Liver (tissue), 3 donors: Measurements from ENCODE around the gene SLC66A2.

Experiments used
- ATF3 ChIP-seq: IDR thresholded peaks from 2 replicates; pipeline ENCODE4 v1.6.1; 2016; ENCODE audit warnings: antibody characterized with exemption
- CTCF ChIP-seq: fragments of 150-350 bp; IDR thresholded peaks from 2 replicates; pipeline ENCODE4 v1.5.1; 2017; ENCODE audit warnings: improper control_type of control experiment, low read depth, low read length; ENCODE audit not compliant: missing input control
- EGR1 ChIP-seq, 2 donors: IDR thresholded peaks; 2 replicates each; pipeline ENCODE4 v1.6.1; 2016 to 2018; ENCODE audit warnings: antibody characterized with exemption in 2 of 2, low read depth in 2 of 2
- GABPA ChIP-seq, 2 donors: IDR thresholded peaks in 1 of 2; conservative IDR thresholded peaks in 1 of 2; 2 replicates each; pipeline ENCODE4 v1.6.1; 2016; ENCODE audit warnings: antibody characterized with exemption in 2 of 2, mild to moderate bottlenecking in 1 of 2, moderate library complexity in 1 of 2
- HNF4G ChIP-seq: IDR thresholded peaks from 2 replicates; pipeline ENCODE4 v1.6.1; 2016; ENCODE audit warnings: antibody characterized with exemption
- JUND ChIP-seq, 2 donors: IDR thresholded peaks; 2 replicates each; pipeline ENCODE4 v1.6.1; 2016; ENCODE audit warnings: antibody characterized with exemption in 2 of 2
- RAD21 ChIP-seq, 2 donors: IDR thresholded peaks; 2 replicates each; pipeline ENCODE4 v1.6.1; 2016; ENCODE audit warnings: antibody characterized with exemption in 2 of 2, mild to moderate bottlenecking in 2 of 2
- REST ChIP-seq: IDR thresholded peaks from 2 replicates; pipeline ENCODE4 v1.6.1; 2016; ENCODE audit warnings: antibody characterized with exemption, mild to moderate bottlenecking
- SP1 ChIP-seq: IDR thresholded peaks from 2 replicates; pipeline ENCODE4 v1.6.1; 2018; ENCODE audit warnings: antibody characterized with exemption, mild to moderate bottlenecking
- TAF1 ChIP-seq: conservative IDR thresholded peaks from 2 replicates; pipeline ENCODE4 v1.6.1; 2016; ENCODE audit warnings: antibody characterized with exemption, mild to moderate bottlenecking
- YY1 ChIP-seq: IDR thresholded peaks from 2 replicates; pipeline ENCODE4 v1.6.1; 2016; ENCODE audit warnings: antibody characterized with exemption, mild to moderate bottlenecking
- donor health status: healthy.
- donor health status: healthy.

- TF ChIP-seq CTCF = no peak
- TF ChIP-seq HNF4G = no peak
- TF ChIP-seq EGR1 (IDR thresholded peaks at IDR 0.05; ENCODE audit: low read depth in 2 of 2) = no peak
- no peak for TF ChIP-seq RAD21 (IDR thresholded peaks at IDR 0.05)
- no peak for TF ChIP-seq ATF3
- no peak for TF ChIP-seq REST
- TF ChIP-seq TAF1 = no peak
- no peak for TF ChIP-seq GABPA (IDR thresholded peaks at IDR 0.05 in 1 of 2, conservative IDR thresholded peaks at IDR 0.05 in 1 of 2)
- no peak for TF ChIP-seq JUND (IDR thresholded peaks at IDR 0.05)
- no peak for TF ChIP-seq SP1
- no peak for TF ChIP-seq YY1
Observed at GRCh38 chr18:79916546-79917168, 34.8 kb downstream of the SLC66A2 start.
